Stimulated activated CD8-positive, alpha-beta memory T cell treated with anti-CD3 and anti-CD28 coated beads, Interleukin-15, amount 100 ng/mL, for 24 hours (primary cell): ENCODE data around the gene IP6K2.

Experiments used
- DNase-seq: peaks from one replicate; pipeline ENCODE4 v3.0.0-alpha.2; 2020; ENCODE audit warnings: low read depth

The IP6K2 gene

DNA sequence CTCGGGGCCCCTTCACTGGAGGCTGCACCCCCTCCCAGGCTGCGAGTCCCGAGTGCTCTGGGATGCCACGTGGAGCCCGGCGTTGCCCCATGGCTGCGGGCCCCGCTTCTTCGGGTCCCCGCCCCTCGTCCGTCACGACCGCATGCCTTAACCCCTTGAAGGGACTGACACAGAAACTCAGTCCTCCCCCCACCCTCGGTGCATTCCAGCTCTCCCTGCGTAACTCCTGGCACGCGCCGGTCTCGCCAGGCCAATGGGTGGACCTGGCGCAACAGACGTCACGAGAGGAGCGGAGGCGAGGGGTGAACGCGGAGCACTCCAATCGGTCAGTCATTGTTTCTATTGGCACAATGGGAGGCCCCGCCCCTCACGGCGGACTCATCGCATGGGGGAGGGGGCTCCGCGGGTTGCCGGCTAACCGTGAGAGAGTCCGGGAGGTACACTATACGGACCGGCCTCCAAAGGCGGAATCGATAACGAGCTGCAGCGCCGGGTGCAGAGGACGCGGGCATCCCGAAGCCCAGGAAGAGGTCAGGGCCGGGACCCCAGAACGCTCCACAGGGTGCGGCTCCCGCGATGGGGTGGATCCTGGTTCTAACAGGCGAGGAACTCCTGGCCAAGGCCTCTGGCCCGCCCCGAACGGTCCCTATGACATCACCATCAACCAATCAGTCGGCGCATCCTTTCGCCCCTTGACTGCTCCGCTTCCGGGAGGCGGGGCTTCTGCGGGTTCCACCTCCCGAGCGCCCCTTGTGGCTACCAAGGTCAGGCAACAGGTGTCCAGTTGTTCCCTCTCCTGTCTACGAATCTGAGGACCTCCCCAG, 53.3 kb downstream of the IP6K2 start:
- peak; percentile 67 for DNase-seq

DNA sequence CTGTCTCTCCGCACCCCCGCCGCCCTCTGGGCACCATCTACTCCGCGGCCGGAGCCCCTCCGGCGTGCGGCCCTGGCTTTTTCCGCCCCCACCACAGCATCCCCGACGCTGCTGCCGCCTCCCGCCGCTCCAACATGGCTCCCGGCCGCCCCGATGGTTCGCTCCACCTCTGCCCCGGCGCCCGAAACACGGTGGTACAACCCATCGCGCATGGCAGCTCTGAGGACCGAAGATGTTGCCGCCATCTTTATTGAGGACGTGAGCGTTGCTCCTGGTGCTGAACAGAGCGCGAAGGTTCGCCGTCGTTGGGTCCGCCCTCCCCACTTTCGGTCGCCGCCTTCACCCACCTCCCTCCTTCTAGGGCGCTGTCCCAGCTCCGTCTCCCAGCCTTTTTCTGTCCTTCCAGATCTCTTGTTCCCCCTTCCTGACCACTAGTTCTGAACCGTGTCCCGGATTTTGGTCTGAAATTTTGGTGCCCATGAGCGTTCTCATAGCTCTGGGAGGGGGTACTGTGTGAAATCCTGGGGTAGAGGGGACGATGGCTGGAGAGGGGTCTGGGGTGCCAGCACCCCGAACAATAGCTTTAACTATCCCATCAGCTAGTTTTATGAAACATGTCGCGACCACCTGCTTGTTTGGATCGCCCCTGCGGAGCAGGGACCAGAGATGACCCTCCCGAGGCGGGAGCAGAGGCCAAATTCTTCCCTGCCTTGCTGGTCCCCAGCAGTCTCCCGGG, 54.1 kb downstream of the IP6K2 start, which contains the start of gene CELSR3:
TSS of gene CELSR3 (minus strand) at position 134 of the 736 bp plus-strand sequence. CDS start 252 bp downstream, outside the sequence.
- no peak for DNase-seq

DNA sequence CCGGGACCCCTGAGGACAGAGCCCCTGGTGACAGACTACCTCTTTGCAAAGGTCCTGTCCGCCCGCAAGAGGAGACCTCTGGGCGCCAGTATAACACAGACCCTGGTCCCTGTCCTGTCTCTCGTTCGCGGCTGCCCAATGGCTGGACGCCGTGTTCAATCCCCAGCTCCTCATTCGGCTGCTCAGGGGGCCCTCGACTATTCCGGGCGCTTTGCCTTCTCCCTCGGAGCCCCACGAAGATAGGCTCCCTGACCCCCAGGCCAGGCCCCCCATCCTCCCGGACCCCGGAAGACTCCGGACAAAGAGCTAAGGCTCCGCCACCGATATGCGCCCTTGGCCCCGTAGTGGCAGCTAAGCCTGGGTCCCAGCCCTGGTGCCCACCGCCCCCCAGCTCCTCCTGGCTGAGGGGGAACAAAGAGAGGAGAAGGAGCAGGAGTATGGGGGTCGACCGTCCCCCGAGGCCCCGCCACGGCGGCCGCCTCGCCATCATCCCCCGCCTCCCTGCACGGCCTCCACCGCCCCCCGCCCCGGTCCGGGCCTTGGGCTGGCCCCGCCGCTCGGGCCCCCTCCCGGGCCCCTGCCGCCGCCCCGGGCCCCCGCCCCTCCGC, 54.8 kb downstream of the IP6K2 start:
- DNase-seq, result no peak

DNA sequence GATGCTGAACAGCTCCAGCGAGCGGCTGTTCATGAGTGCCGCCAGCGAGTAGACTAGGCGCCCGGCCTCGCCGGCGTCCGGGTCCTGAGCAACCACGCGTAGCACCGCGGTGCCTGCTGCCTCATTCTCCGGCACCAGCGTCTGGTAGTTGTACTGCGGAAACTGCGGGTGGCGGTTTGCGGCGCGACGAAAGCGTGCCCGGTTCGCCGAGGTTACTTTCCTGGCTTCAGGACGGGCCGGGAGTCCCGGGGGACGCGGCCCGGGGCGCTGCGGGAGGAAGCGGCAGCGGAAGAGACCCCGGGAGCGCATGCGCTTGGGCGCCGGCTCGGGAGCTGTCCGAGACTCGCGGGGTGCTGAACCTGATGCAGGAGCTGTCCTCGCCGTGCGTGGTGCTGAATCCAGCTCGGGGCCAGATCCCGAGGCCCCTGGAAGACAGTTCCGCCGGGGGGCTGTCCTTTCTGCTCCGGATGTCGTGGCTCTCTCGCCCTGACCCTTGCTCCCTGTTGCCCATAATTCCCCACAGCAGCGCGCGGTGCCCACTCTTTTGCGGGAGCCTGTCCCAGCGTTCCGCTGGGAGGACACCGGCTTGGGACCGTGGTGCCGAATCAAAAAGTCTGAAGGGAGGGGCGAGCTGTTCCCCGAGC, 55.4 kb downstream of the IP6K2 start:
- peak; percentile 72 for DNase-seq

DNA sequence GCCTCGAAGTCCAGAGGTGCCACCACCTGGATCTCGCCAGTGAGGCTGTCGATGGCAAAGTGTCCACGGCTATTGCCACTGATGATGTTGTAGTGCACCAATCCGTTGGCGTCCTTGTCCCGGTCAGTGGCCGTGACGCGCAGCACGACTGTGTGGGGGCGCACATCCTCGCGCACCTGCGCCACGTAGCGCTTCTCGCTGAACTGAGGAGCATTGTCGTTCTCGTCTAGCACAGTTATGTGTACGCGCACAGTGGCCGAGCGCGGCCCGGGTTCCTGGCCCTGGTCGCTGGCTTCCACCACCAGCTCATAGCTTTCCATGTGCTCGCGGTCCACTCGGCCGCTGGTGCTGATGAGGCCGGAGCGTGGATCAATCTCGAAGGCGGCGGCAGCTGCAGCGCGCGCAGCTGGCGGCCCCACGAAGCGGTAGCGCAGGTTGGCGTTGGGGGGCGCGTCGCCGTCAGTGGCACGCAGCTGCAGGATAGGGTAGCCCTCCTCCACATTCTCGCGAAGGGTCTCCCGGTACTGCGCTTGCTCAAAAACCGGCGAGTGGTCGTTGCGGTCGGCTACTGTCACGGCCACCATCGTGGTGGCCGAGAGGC, 56.1 kb downstream of the IP6K2 start:
- DNase-seq, result no peak

DNA sequence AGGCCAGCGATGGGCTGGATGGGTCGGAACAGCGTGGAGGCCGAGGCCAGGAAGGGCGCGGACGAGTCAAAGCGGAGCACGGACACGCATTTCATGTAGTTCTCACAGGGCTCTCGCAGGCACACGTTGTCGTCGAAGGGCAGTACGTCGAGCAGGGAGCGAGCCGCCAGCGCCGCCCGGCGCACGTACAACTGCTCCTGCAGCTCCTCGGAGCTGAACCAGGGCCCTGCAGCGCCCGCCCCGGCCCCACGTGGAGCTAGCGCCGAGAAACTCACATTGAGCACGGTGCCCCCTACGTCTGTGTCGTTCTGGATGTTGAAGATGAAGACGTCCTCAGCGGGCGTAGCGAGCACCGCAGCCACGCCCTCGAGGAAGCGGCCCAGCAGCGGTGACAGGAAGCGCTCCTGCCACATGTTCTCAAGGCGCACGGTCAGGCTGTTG, 60.2 kb downstream of the IP6K2 start:
- no peak for DNase-seq

DNA sequence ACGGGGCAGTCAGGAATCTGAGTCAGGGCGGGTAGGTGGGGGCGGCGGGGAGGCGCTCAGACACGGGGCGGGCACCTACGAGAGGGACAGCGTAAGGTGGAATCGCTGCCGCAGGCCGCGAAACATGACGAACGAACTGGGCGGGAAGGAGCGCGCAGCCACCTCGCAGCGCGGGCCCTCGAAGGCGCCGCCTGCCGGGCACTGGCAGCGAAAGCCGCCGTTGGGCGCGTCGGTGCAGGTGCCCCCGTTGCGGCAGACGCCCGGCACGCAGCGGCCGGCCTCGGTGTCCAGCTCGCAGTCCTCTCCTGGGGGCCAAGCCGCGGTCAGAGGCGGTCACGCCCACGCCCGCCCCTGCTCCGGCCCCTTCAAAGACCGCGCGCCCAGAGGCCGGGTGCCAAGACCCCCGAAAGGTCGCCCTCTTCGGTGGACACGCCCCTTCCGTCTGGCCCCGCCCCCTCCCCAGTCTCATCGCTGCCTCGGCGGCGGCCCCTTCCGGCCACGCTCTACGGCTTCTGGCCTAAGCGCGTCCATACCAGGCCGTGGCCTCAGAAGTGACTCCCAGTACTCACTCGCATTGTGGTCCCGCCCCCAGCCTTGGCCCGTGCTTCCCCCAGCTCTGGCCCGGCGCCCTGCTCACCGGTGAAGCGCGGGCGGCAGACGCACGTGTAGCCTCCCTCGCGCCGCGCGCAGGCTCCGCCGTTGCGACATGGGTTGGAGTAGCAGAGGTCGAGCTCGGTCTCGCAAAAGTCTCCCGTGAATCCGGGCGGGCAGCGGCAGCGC, 60.8 kb downstream of the IP6K2 start:
- peak; percentile 66 for DNase-seq

DNA sequence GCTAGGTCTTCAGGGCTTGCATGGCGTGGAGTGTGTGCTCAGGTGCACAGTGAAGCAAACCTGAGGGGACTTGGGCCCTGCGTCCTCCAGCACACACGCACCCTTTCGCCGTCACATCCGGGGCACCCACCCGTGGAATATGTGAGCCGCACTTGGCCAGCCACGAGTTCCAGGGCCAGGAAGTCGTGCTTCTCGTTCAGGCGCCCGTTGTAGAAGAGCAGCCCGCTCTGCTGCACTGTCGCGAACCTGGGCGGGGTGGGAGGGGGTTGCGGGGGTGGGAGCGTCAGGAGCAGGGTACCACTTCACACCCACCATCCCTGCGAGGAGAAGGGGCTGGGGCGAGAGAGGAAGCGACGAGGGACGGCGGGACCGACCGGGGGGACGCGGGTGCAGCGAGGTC, 61.4 kb downstream of the IP6K2 start:
- no peak for DNase-seq

DNA sequence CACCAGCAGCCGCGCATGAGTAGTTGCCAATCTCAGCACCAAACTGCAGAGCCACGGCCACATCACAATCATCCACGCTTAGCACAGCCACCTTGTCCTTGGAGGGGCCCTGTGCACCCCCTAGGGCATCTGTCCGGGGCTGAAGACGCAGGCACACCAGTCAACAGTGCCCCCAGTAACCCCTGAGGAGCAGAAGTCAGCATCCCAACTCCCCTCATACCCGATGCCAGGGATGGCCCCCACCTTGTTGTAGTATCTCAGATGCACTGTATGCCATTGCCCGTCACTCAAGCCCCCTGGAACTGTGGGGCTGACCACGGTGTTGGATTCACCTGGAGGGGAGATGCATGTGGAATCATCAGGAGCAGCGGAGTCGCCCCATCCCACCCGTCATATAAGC, 62.0 kb downstream of the IP6K2 start:
- DNase-seq, result no peak

DNA sequence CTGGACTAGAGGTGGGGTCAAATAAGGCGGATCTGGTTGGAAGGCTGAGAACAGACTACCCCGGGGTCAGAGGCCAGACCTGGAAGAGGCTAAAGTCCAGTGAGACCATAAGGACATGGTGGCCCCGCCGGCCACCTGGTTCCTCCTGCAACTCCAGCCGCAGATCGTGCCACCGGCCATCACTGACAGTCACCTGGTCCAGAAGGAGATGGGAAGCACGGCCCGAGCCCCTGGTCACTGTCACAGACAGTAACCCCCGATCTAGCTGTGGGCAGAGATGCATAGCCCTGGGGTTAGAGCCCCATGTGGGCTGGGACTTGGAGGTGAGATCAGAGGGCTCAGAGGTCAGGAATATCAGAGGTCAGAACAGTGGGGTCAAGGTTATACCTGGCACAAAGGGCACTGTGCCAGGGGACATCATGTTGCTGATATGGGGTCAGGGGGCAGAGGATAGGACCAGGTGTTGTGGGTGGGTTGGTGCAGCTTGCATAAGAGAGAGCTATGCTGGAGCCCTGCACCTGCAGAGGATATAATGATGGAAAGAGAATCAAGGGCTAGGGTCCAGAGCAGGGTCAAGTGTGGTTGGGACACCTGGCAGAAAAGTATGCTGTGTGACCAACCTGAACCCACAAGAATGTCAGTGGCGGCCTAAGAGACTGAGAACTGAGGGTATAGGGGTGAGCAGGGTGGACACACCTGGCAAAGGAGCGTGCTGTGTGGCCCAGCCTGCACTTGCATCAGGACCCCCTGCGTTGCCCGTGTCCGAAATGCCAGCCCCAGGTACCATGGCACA, 63.9 kb downstream of the IP6K2 start:
- DNase-seq, result no peak

DNA sequence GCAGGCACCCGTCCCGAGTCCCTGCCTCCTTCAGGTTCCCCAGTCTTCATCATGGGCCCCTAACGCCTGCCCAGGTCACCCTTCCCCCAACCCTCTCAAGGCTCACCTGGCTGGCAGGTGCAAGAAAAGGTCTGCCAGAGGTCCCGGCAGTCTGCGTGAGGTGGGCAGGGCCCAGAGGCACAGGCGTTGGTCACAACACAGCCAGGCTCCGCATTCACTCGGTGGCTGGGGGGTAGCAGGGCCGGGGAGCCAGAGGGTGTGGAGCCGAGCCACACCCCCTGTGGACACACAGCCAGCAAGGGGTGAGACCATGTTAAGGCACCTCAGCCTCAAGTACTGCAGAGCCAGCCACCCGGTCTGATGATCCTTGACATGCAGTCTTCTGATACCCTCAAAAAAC, 65.2 kb downstream of the IP6K2 start:
- DNase-seq, result no peak

DNA sequence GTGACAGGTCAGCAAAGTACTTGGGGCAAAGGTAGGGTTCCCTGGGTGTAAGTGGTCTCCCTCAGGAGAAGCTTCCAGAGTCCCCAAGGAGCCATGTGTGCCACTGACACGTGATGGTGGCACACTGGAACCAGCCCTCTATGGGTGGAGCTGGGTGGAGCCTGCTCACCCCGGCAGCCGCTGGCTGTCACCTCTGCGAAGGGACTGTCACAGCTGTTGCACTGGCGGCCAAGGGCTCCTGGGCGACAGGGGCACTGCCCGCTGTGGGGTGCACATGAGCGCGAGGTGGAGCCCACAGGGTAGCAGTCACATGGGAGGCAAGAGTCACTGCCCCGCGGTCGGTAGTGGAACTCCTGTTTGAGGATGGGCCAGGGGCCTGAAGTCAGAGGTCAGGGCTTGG, 66.3 kb downstream of the IP6K2 start:
- no peak for DNase-seq

DNA sequence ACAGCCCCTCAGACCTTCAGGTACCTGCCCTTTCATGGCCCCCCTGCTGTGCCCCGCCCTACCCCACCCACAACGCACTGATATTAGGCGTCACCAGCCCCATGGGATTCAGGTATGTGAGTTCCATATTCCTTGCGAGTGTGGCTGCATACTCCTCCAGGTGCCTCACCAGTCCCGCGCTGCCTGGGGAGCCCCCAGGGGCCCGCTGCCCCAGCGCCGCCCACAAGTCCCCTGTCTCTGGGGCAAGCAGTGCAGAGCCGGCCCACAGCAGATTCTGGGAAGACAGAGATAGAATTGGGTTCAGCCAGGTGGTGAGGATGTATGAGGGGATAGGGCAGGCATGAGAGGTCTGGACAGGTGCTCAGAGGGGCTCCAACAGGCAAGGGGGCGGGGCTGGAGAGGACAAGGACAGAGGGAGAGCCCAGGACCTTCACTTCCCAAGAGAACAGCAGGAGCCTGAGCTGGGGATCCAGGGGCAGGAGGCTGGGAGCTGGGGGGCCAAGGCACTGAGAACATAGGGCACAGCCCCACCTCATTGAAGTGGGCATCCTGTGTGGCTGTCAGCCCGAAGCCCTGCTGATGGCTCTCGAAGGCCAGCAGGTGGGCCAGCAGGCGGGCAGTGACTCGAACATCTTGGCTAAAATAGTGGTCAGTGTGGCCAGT, 68.7 kb downstream of the IP6K2 start:
- no peak for DNase-seq

DNA sequence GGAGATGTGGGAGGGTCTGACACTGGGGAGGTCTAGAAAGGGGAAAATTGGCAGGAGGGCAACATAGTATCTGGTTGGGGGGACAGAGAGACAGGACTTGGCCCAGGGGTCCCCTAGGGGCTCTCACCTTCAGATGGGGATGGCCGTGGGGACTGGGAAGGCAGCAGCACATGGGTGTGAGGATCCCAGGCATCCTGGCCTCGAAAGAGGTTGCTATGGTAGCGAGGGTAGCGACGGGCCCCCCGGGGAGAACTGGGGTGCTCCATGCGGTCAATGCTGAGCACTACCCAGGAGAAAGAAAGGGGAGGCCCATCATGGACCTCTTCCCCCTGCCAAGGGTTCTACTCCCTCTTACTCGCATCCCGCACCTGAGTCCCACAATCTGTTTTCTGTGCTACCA, 69.3 kb downstream of the IP6K2 start:
- DNase-seq, result no peak

DNA sequence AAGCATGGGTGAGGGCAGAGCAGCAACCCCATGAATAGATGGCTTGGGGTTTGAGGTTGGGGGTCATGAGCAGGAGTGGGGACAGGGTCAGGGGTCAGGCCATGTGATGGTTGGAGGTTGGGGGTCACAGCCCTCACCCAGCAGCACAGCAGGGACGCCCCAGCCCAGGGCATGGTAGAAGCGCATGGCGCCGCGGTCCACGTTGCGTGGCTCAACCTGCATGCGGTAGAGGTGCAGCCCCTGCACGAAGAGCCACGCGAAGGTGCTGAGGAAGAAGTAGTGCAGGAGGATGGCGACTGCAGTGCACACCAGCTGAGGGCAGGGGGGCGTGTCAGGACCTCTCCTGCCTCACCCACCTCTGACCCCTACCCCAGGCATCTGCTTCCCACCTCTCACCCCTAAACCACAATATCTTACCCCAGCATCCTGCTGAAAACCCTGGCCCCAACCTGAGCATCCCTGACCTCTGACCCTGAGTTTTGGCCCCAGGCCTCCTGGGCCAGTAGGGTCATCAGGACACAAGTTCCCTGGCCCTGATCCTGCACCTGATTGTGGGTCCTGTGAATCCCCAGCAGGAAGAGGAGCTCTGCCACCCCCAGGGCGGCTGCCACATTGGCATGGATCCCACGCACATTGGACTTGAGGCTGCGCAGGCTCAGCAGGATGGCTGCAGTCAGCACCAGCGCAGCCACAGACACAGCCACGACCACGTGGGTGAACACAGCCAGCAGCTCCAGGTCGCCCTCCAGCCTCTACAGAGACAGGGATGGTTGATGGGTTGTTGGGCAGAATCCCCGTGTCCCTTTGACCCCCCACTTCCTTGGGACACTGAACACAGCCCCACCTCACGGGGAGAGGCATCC, 71.9 kb downstream of the IP6K2 start:
- DNase-seq, result no peak

DNA sequence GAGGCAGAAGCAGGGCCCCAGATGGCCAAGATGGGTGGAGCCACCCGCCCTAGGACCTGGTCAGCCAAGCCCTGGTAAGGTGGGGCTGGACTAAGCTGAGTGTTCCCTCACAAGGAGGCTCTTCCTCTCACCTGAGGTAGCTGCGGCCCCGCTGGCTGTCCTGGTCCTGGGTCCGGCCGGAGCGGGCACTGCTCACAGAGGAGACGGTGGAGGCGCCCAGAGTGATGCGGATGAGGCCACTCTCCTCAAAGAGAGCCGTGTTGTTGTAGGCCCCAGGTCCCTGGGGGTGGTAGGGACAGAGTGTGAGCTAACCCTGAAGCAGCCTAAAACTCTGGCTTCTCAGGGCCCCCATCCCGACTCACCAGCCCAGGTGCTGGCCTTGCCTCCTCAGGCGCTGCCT, 74.4 kb downstream of the IP6K2 start:
- no peak for DNase-seq

DNA sequence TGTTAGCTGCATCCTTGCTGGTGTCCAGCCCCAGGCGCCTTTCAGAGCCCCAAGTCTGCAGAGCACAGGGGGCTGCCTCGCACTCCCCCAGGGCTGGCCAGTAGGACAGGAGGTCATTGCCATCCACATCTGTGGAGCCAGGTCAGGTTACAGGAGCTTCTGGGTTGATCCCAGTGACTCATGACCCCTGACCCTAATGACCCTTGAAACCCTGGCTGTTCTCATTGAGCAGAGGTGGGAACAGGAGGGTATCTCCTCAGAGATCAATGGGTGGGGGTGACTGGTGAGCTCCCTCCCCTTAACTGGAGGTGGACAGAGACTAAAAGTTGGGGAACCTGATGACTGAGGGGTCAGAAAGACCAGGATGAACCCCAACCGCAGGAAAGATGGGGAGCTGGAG, 75.6 kb downstream of the IP6K2 start:
- DNase-seq, result no peak

DNA sequence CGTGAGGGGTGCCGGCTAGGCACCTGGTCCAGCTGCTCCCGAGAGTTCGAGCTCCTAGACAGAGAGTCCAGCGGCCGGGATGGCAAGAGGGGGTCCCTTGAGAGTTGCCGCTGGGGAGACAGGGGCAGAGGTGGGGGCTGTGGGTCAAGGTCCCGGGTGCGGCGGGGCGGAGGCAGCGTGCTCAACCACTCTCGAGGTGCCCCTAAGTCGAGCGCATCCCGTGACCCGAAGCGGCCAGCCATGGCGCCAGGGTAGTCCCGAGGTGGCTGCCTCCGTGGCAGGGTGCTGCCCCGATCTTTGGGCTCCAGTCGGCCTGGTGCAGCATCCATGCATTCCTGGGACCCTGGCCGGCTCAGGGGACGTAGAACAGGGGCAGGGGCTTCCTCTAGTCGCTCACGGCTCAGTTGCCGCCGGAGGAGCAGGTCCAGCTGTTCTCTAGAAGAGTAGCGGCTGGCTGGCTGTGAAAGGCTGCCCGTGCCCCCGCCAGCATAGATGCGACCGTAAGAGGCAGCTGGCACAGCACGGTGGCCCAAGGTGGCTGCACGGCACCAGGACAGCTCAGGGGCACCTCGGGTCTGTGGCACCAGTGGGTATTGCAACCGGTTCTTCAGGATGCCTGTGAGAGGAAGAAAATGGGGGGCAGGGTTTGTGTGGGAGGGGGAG, 76.9 kb downstream of the IP6K2 start:
- DNase-seq, result no peak
